GM18519 (cell line): ENCODE data around the gene TNNI3K.

ENCODE experiments used
- ATAC-seq: cut with Tn5 transposase; IDR thresholded peaks from one replicate; pipeline ENCODE4 v1.9.1; 2021; ENCODE audit warnings: mild to moderate bottlenecking, moderate library complexity; ENCODE audit not compliant: unreplicated experiment, low FRiP score

The TNNI3K gene

GRCh38 chr1:74485622-74486021 is 250.4 kb downstream of the TNNI3K start:
- ATAC-seq, result no peak

GRCh38 chr1:74486036-74486435 is 250.8 kb downstream of the TNNI3K start:
- ATAC-seq, result no peak

GRCh38 chr1:74496669-74497068 is 261.5 kb downstream of the TNNI3K start:
- no peak for ATAC-seq

- no peak for ATAC-seq
These were observed 263.7 kb downstream of the TNNI3K start for GRCh38 chr1:74498901-74499300.

- ATAC-seq, result no peak
These were observed 267.2 kb downstream of the TNNI3K start for GRCh38 chr1:74502432-74502831.

- ATAC-seq, result no peak
These were observed 267.7 kb downstream of the TNNI3K start for GRCh38 chr1:74502858-74503257.

- ATAC-seq, result peak; percentile 66
These were observed 269.1 kb downstream of the TNNI3K start for GRCh38 chr1:74504125-74504932.

GRCh38 chr1:74504933-74505512 is 269.8 kb downstream of the TNNI3K start:
- no peak for ATAC-seq

GRCh38 chr1:74505928-74506710 is 270.9 kb downstream of the TNNI3K start:
- ATAC-seq, result no peak

- no peak for ATAC-seq
These were observed 273.3 kb downstream of the TNNI3K start for GRCh38 chr1:74508449-74508848.

- no peak for ATAC-seq
These were observed 277.2 kb downstream of the TNNI3K start, which contains the start of gene LRRC53 for GRCh38 chr1:74512170-74512915. Gene LRRC53 (minus strand): TSS chr1:74512611. CDS start chr1:74483349, 29,262 bp downstream.

GRCh38 chr1:74513411-74514300 is 278.5 kb downstream of the TNNI3K start:
- ATAC-seq, result no peak

- ATAC-seq, result peak; percentile 83
These were observed 282.4 kb downstream of the TNNI3K start for GRCh38 chr1:74517599-74518051.

GRCh38 chr1:74522148-74522547 is 287.0 kb downstream of the TNNI3K start:
- no peak for ATAC-seq

GRCh38 chr1:74523873-74524480 is 288.8 kb downstream of the TNNI3K start:
- no peak for ATAC-seq

GRCh38 chr1:74526708-74527107 is 291.5 kb downstream of the TNNI3K start:
- no peak for ATAC-seq

GRCh38 chr1:74528123-74528522 is 292.9 kb downstream of the TNNI3K start:
- ATAC-seq, result no peak

GRCh38 chr1:74530892-74531291 is 295.7 kb downstream of the TNNI3K start:
- ATAC-seq, result no peak

- no peak for ATAC-seq
These were observed 296.6 kb downstream of the TNNI3K start for GRCh38 chr1:74531796-74532195.
